Thyroid gland (tissue), 4 donors: Measurements from ENCODE around the gene TIMM10B. TPM values are rescaled to one million over a fixed set of nuclear protein-coding genes. Genes with fewer than 3 reads are reported as not detected.

Source experiments
- DNase-seq, 2 donors: peaks; one replicate each; pipeline ENCODE4 v3.0.0-alpha.2; 2019
- H3K27ac ChIP-seq, 3 donors: fragments of 200-600 bp; sonication (generic); 1 replicate in 2 of 3; 2 replicates in 1 of 3; pipeline ENCODE4 v1.5.1; 2016 to 2019; ENCODE audit warnings: mild to moderate bottlenecking in 1 of 3, moderate library complexity in 1 of 3
- H3K27me3 ChIP-seq: fragments of 200-600 bp; sonication (generic); one replicate; pipeline ENCODE4 v1.5.1; 2019
- H3K36me3 ChIP-seq, 2 donors: fragments of 200-600 bp; sonication (generic); one replicate each; pipeline ENCODE4 v1.5.1; 2016 to 2019
- H3K4me1 ChIP-seq, 2 donors: fragments of 200-600 bp; sonication (generic); one replicate each; pipeline ENCODE4 v1.5.1; 2017 to 2019
- H3K4me3 ChIP-seq, 3 donors: fragments of 200-600 bp; sonication (generic); replicated peaks in 1 of 3; 1 replicate in 2 of 3; 2 replicates in 1 of 3; pipeline ENCODE4 v1.5.1; 2016; ENCODE audit warnings: mild to moderate bottlenecking in 1 of 3
- H3K9me3 ChIP-seq: fragments of 200-600 bp; sonication (generic); one replicate; pipeline ENCODE4 v1.5.1; 2017
- CTCF ChIP-seq, 6 experiments: fragments of 200-600 bp in 3 of 6; fragments of 450-650 bp in 3 of 6; sonication (generic) in 3 of 6; IDR thresholded peaks; one replicate each; pipeline ENCODE4 v1.5.1; 2016 to 2019; ENCODE audit warnings: antibody characterized with exemption in 6 of 6, mild to moderate bottlenecking in 2 of 6, inconsistent platforms in 1 of 6, moderate library complexity in 1 of 6
- POLR2A ChIP-seq, 2 donors: fragments of 450-650 bp; IDR thresholded peaks; one replicate each; pipeline ENCODE4 v1.6.1; 2017; ENCODE audit warnings: antibody characterized with exemption in 2 of 2, mild to moderate bottlenecking in 2 of 2, moderate library complexity in 1 of 2
- WGBS, 2 donors: methylation state at CpG; one replicate each; pipeline ENCODE4 v1.1.5; 2017; 5-methylcytosine and 5-hydroxymethylcytosine counted together
- intact Hi-C: fragments of 100-400 bp; cut with DNase I; formaldehyde crosslinking; loops from one replicate; pipeline ENCODE4 v1.15.1; 2023
- total RNA-seq, 4 donors: library from RNA; depleted of rRNA; stranded (reverse); fragments of >200 nt; gene quantifications; one replicate each; pipeline ENCODE4 v1.2.3, GENCODE V29; 2016

Gene TIMM10B
- total RNA-seq, 4 donors from 2014 or later: 42.1 to 72.0 (median 56.3) TPM

- no peaks in the 10 kb centered on the region for H3K27me3 ChIP-seq
- no peaks in the 10 kb centered on the region for H3K9me3 ChIP-seq
- peaks cover 15 to 19% of the 10 kb centered on the region in 2 donors for H3K4me1 ChIP-seq
- 9 to 13% methylated on average over 13 of the region's 13 CpGs for WGBS, 2 donors
- H3K36me3 ChIP-seq: peaks cover 14 to 20% of the 10 kb centered on the region in 2 donors
- no peak for DNase-seq
- H3K27ac ChIP-seq: peak overlapping the region; percentile 55 to 92 (median 67)
- TF ChIP-seq POLR2A (IDR thresholded peaks at IDR 0.05) (no peak), CTCF (IDR thresholded peaks at IDR 0.05) (no peak)
- intact Hi-C loops: loop anchor here (5.0 kb wide), 1 partner anchor 135 kb away; the partner anchor contains the start of gene TPP1
- H3K4me3 ChIP-seq: peak overlapping the region; percentile 44 to 74 (median 60)
These were observed 599 bp downstream of the TIMM10B start for GRCh38 chr11:6481924-6482275.

- intact Hi-C loops: loop anchor here (5.0 kb wide), 1 partner anchor 135 kb away; the partner anchor contains the start of gene TPP1
- peak overlapping the region in 1 of 3 donors; percentile 74 for H3K4me3 ChIP-seq
- TF ChIP-seq POLR2A (IDR thresholded peaks at IDR 0.05) (no peak), CTCF (IDR thresholded peaks at IDR 0.05) (no peak)
- peaks cover 9 to 17% of the 10 kb centered on the region in 2 donors for H3K36me3 ChIP-seq
- no peaks in the 10 kb centered on the region for H3K9me3 ChIP-seq
- WGBS, 2 donors: 88 to 92% methylated on average over 4 of the region's 4 CpGs
- no peak for DNase-seq
- H3K27ac ChIP-seq: peak overlapping the region in 1 of 3 donors; percentile 67
- peaks cover 15 to 19% of the 10 kb centered on the region in 2 donors for H3K4me1 ChIP-seq
- H3K27me3 ChIP-seq: no peaks in the 10 kb centered on the region
These were observed 1.1 kb downstream of the TIMM10B start for GRCh38 chr11:6482441-6482840.

- 91 to 95% methylated on average over 6 of the region's 6 CpGs for WGBS, 2 donors
- H3K27ac ChIP-seq: no peak overlapping the region
- no peaks in the 10 kb centered on the region for H3K9me3 ChIP-seq
- H3K4me3 ChIP-seq: no peak overlapping the region
- TF ChIP-seq POLR2A (IDR thresholded peaks at IDR 0.05) (no peak), CTCF (IDR thresholded peaks at IDR 0.05) (no peak)
- peaks cover 15 to 19% of the 10 kb centered on the region in 2 donors for H3K4me1 ChIP-seq
- intact Hi-C loops: loop anchor here (5.0 kb wide), 1 partner anchor 134 kb away; the partner anchor contains the start of gene TPP1
- DNase-seq: no peak
- peaks cover 6 to 15% of the 10 kb centered on the region in 2 donors for H3K36me3 ChIP-seq
- H3K27me3 ChIP-seq: no peaks in the 10 kb centered on the region
These were observed 1.7 kb downstream of the TIMM10B start for GRCh38 chr11:6483015-6483414.

- H3K4me1 ChIP-seq: peaks cover 6 to 9% of the 10 kb centered on the region in 2 donors
- intact Hi-C loops: no loop called here
- H3K4me3 ChIP-seq: no peak overlapping the region
- H3K27ac ChIP-seq: no peak overlapping the region
- peaks cover 0 to 14% of the 10 kb centered on the region in 2 donors for H3K36me3 ChIP-seq
- TF ChIP-seq POLR2A (IDR thresholded peaks at IDR 0.05) (no peak), CTCF (IDR thresholded peaks at IDR 0.05) (no peak)
- no peaks in the 10 kb centered on the region for H3K9me3 ChIP-seq
- 80 to 83% methylated on average over 3 of the region's 3 CpGs for WGBS, 2 donors
- DNase-seq: no peak
- H3K27me3 ChIP-seq: no peaks in the 10 kb centered on the region
These were observed 4.4 kb downstream of the TIMM10B start for GRCh38 chr11:6485661-6486060.

GRCh38 chr11:6486256-6486655 lies 5.0 kb downstream of the TIMM10B start:
- intact Hi-C loops: no loop called here
- Histone ChIP-seq H3K4me3 (no peak overlapping the region), H3K4me1 (peaks cover 6 to 8% of the 10 kb centered on the region in 2 donors), H3K27ac (no peak overlapping the region), H3K36me3 (peaks cover 0 to 14% of the 10 kb centered on the region in 2 donors), H3K9me3 (no peaks in the 10 kb centered on the region), H3K27me3 (no peaks in the 10 kb centered on the region)
- no peak for DNase-seq
- 90 to 95% methylated on average over 3 of the region's 3 CpGs for WGBS, 2 donors
- no peak for TF ChIP-seq POLR2A (IDR thresholded peaks at IDR 0.05)
- no peak for TF ChIP-seq CTCF (IDR thresholded peaks at IDR 0.05)
